GM20000 (cell line): ENCODE data around the gene TMCC1.
"Not testable (repeated sequence)": the region's sequence is repeated elsewhere in the genome, so short reads cannot be mapped to it uniquely, and the experiment has no call there.

Source experiments
- DNase-seq: peaks from one replicate; pipeline ENCODE4 v3.0.0; 2012; ENCODE audit warnings: low spot score
- CTCF ChIP-seq: IDR thresholded peaks from 2 replicates; pipeline ENCODE4 v1.5.1; 2012; ENCODE audit warnings: mild to moderate bottlenecking, control low read depth; ENCODE audit errors: extremely low read depth, missing control alignments

The TMCC1 gene

GRCh38 chr3:129835198-129835597, 58.3 kb downstream of the TMCC1 start:
- no peak for TF ChIP-seq CTCF
- no peak for DNase-seq

GRCh38 chr3:129834580-129834979, 58.9 kb downstream of the TMCC1 start:
- DNase-seq: no peak

GRCh38 chr3:129831942-129832341, 61.6 kb downstream of the TMCC1 start:
- not testable (repeated sequence) for DNase-seq

More at GRCh38 chr3:129834580-129834979, 58.9 kb downstream of the TMCC1 start:
- no peak for TF ChIP-seq CTCF

GRCh38 chr3:129831503-129831902, 62.0 kb downstream of the TMCC1 start:
- TF ChIP-seq CTCF: no peak
- no peak for DNase-seq

GRCh38 chr3:129829640-129830039, 63.9 kb downstream of the TMCC1 start:
- peak; percentile 29 for TF ChIP-seq CTCF
- peak; percentile 24 for DNase-seq

- TF ChIP-seq CTCF: no peak
- DNase-seq: peak; percentile 45
Observed at GRCh38 chr3:129827765-129828164, 65.7 kb downstream of the TMCC1 start.

GRCh38 chr3:129824926-129825541, 68.5 kb downstream of the TMCC1 start:
- peak; percentile 37 for DNase-seq
- TF ChIP-seq CTCF: peak; percentile 34

GRCh38 chr3:129822679-129823078, 70.8 kb downstream of the TMCC1 start:
- DNase-seq: no peak
- no peak for TF ChIP-seq CTCF
